H9 (cell line): ENCODE measurements around the gene GTF2H3. TPM values are rescaled to one million over a fixed set of nuclear protein-coding genes. Genes with fewer than 3 reads are reported as not detected.

ENCODE experiments used
- DNase-seq: peaks from one replicate; pipeline ENCODE4 v3.0.0-alpha.2; 2017
- H2AFZ ChIP-seq: one replicate; pipeline ENCODE4 v1.6.1; 2013; ENCODE audit warnings: mild to moderate bottlenecking, low read length, control low read depth, moderate library complexity
- H2AK5ac ChIP-seq: 2 replicates; pipeline ENCODE4 v1.6.1; 2013; ENCODE audit warnings: low read length, control low read depth, mixed read lengths; ENCODE audit not compliant: insufficient read length
- H2BK120ac ChIP-seq: one replicate; pipeline ENCODE4 v1.6.1; 2013; ENCODE audit warnings: low read depth, mild to moderate bottlenecking, low read length, control low read depth, inconsistent platforms; ENCODE audit not compliant: poor library complexity, severe bottlenecking
- H2BK12ac ChIP-seq: 2 replicates; pipeline ENCODE4 v1.6.1; 2013; ENCODE audit warnings: low read length, control low read depth, mixed read lengths, low read depth; ENCODE audit not compliant: insufficient read length
- H2BK15ac ChIP-seq: 2 replicates; pipeline ENCODE4 v1.6.1; 2013; ENCODE audit warnings: low read depth, low read length, control low read depth
- H2BK20ac ChIP-seq: one replicate; pipeline ENCODE4 v1.6.1; 2013; ENCODE audit warnings: low read depth, mild to moderate bottlenecking, low read length, control low read depth, inconsistent platforms; ENCODE audit not compliant: poor library complexity, severe bottlenecking
- H2BK5ac ChIP-seq: 2 replicates; pipeline ENCODE4 v1.6.1; 2013; ENCODE audit warnings: low read length, control low read depth, mixed read lengths; ENCODE audit not compliant: insufficient read length
- H3K14ac ChIP-seq: 2 replicates; pipeline ENCODE4 v1.6.1; 2013; ENCODE audit warnings: low read length, control low read depth; ENCODE audit not compliant: insufficient read depth
- H3K18ac ChIP-seq: 2 replicates; pipeline ENCODE4 v1.6.1; 2013; ENCODE audit warnings: low read depth, mild to moderate bottlenecking, mixed read lengths, low read length, control low read depth; ENCODE audit not compliant: insufficient read length
- H3K23ac ChIP-seq: 2 replicates; pipeline ENCODE4 v1.6.1; 2013; ENCODE audit warnings: low read length, control low read depth, mixed read lengths, low read depth; ENCODE audit not compliant: insufficient read length
- H3K23me2 ChIP-seq: 2 replicates; pipeline ENCODE4 v1.6.1; 2013; ENCODE audit warnings: low read depth, mild to moderate bottlenecking, mixed read lengths, low read length, control low read depth; ENCODE audit not compliant: insufficient read length, poor library complexity, severe bottlenecking
- H3K27ac ChIP-seq: 2 replicates; pipeline ENCODE4 v1.5.1; 2013; ENCODE audit warnings: low read length, control low read depth, mixed read lengths, low read depth; ENCODE audit not compliant: insufficient read length
- H3K27me3 ChIP-seq: 2 replicates; pipeline ENCODE4 v1.6.1; 2013; ENCODE audit warnings: low read length, control low read depth, inconsistent platforms; ENCODE audit not compliant: insufficient read depth
- H3K4ac ChIP-seq: 2 replicates; pipeline ENCODE4 v1.6.1; 2013; ENCODE audit warnings: low read depth, mild to moderate bottlenecking, control low read depth, inconsistent platforms, low read length, moderate library complexity
- H3K4me1 ChIP-seq: 2 replicates; pipeline ENCODE4 v1.6.1; 2013; ENCODE audit warnings: low read length, control low read depth, inconsistent platforms; ENCODE audit not compliant: insufficient read depth
- H3K4me2 ChIP-seq: 2 replicates; pipeline ENCODE4 v1.6.1; 2013; ENCODE audit warnings: low read length, control low read depth, mixed read lengths; ENCODE audit not compliant: insufficient read length, insufficient read depth
- H3K56ac ChIP-seq: 2 replicates; pipeline ENCODE4 v1.6.1; 2013; ENCODE audit warnings: low read depth, mild to moderate bottlenecking, mixed read lengths, low read length, control low read depth; ENCODE audit not compliant: insufficient read length
- H3K79me1 ChIP-seq: 2 replicates; pipeline ENCODE4 v1.6.1; 2013; ENCODE audit warnings: low read depth, mild to moderate bottlenecking, moderate library complexity, low read length, control low read depth, inconsistent platforms; ENCODE audit not compliant: insufficient read depth, poor library complexity, severe bottlenecking
- H3K79me2 ChIP-seq: 2 replicates; pipeline ENCODE4 v1.6.1; 2013; ENCODE audit warnings: low read length, control low read depth, inconsistent platforms; ENCODE audit not compliant: insufficient read depth
- H3K9ac ChIP-seq: 2 replicates; pipeline ENCODE4 v1.6.1; 2013; ENCODE audit warnings: low read length, control low read depth, mixed read lengths; ENCODE audit not compliant: insufficient read length; ENCODE audit errors: extremely low read depth
- H3K9me3 ChIP-seq: one replicate; pipeline ENCODE4 v1.6.1; 2013; ENCODE audit warnings: low read depth, low read length, inconsistent platforms; ENCODE audit not compliant: control insufficient read depth
- H3T11ph ChIP-seq: one replicate; pipeline ENCODE4 v1.6.1; 2013; ENCODE audit warnings: mild to moderate bottlenecking, low read length, control low read depth, inconsistent platforms
- H4K20me1 ChIP-seq: one replicate; pipeline ENCODE4 v1.6.1; 2013; ENCODE audit not compliant: control insufficient read depth, insufficient read length, insufficient read depth
- H4K5ac ChIP-seq: 2 replicates; pipeline ENCODE4 v1.6.1; 2013; ENCODE audit warnings: low read depth, mild to moderate bottlenecking, mixed read lengths, low read length, control low read depth; ENCODE audit not compliant: insufficient read length
- H4K8ac ChIP-seq: replicated peaks from 2 replicates; pipeline ENCODE4 v1.6.1; 2013; ENCODE audit warnings: low read length, control low read depth, mixed read lengths, low read depth; ENCODE audit not compliant: insufficient read length
- H4K91ac ChIP-seq: 2 replicates; pipeline ENCODE4 v1.6.1; 2013; ENCODE audit warnings: low read depth, mild to moderate bottlenecking, moderate library complexity, mixed read lengths, low read length, control low read depth; ENCODE audit not compliant: insufficient read length
- H3K27ac Mint-ChIP-seq, 3 experiments: 2 replicates in 2 of 3; 3 replicates in 1 of 3; pipeline ENCODE4 v1.8.0; 2020 to 2021; ENCODE audit warnings: mixed read lengths in 3 of 3, mild to moderate bottlenecking in 1 of 3, moderate library complexity in 1 of 3
- H3K27me3 Mint-ChIP-seq: 2 replicates; pipeline ENCODE4 v1.8.0; 2021; ENCODE audit warnings: low read depth, mild to moderate bottlenecking, moderate library complexity, mixed read lengths
- H3K36me3 Mint-ChIP-seq, 3 experiments: 2 replicates in 2 of 3; 3 replicates in 1 of 3; pipeline ENCODE4 v1.8.0; 2020 to 2021; ENCODE audit warnings: low read depth in 3 of 3, mixed read lengths in 3 of 3; ENCODE audit not compliant: insufficient read depth in 1 of 3
- H3K4me1 Mint-ChIP-seq, 2 experiments: 2 replicates each; pipeline ENCODE4 v1.8.0; 2020; ENCODE audit warnings: mixed read lengths in 2 of 2
- H3K4me3 Mint-ChIP-seq, 2 experiments: 2 replicates in 1 of 2; 3 replicates in 1 of 2; pipeline ENCODE4 v1.8.0; 2020 to 2021; ENCODE audit warnings: mild to moderate bottlenecking in 2 of 2, mixed read lengths in 2 of 2, moderate library complexity in 1 of 2
- H3K9me3 Mint-ChIP-seq, 2 experiments: 2 replicates in 1 of 2; 3 replicates in 1 of 2; pipeline ENCODE4 v1.8.0; 2020; ENCODE audit warnings: mild to moderate bottlenecking in 2 of 2, mixed read lengths in 2 of 2, moderate library complexity in 1 of 2
- CTCF ChIP-seq: fragments of 200-600 bp; sonication (generic); conservative IDR thresholded peaks from 3 replicates; pipeline ENCODE4 v1.8.0; 2021; ENCODE audit warnings: antibody characterized with exemption, mild to moderate bottlenecking
- WGBS: extraction: QIAGEN DNeasy Blood & Tissue Kit; methylation state at CpG from one replicate; pipeline ENCODE4 v1.1.7; 2013; ENCODE audit warnings: missing lambda C conversion rate, low lambda C conversion rate, mixed read lengths; ENCODE audit not compliant: insufficient read length; ENCODE audit errors: extremely low coverage; 5-methylcytosine and 5-hydroxymethylcytosine counted together
- total RNA-seq: library from RNA; stranded (reverse); gene quantifications from 2 replicates; pipeline ENCODE4 v1.2.1, GENCODE V29; 2021

GTF2H3 gene
- total RNA-seq, 1 experiment from 2014 or later: 39.2 TPM

- Mint-ChIP-seq H3K27me3 (no peaks in the 10 kb centered on the region), H3K36me3 (peaks cover 17 to 63% (median 50%) of the 10 kb centered on the region in 3 experiments; a peak in 6 of 7 replicates), H3K9me3 (no peaks in the 10 kb centered on the region), H3K4me1 (no peaks in the 10 kb centered on the region), H3K27ac (peak overlapping the region in 1 of 3 experiments; percentile 33; a peak in 1 of 7 replicates), H3K4me3 (no peak overlapping the region)
- no peak overlapping the region for H3K23ac ChIP-seq
- no peaks in the 10 kb centered on the region for H3K9me3 ChIP-seq
- H3K56ac ChIP-seq: no peak overlapping the region
- no peak overlapping the region for H3K14ac ChIP-seq
- H4K8ac ChIP-seq: no peak overlapping the region
- DNase-seq: no peak
- H3K23me2 ChIP-seq: no peaks in the 10 kb centered on the region
- no peak for TF ChIP-seq CTCF
- H3K27ac ChIP-seq: no peak overlapping the region
- H3K18ac ChIP-seq: no peak overlapping the region
- H3K79me1 ChIP-seq: no peaks in the 10 kb centered on the region
- H2BK12ac ChIP-seq: no peak overlapping the region
- no peaks in the 10 kb centered on the region for H4K20me1 ChIP-seq
- no peak overlapping the region for H2BK120ac ChIP-seq
- H3K4me2 ChIP-seq: no peak overlapping the region
- no peak overlapping the region for H3K9ac ChIP-seq
- H4K91ac ChIP-seq: no peak overlapping the region
- H3K27me3 ChIP-seq: no peaks in the 10 kb centered on the region
- no CpG with 5 or more reads among the region's 4 CpGs for WGBS
- no peak overlapping the region for H2BK15ac ChIP-seq
- no peak overlapping the region for H2BK20ac ChIP-seq
- H2BK5ac ChIP-seq: no peak overlapping the region
- H4K5ac ChIP-seq: no peak overlapping the region
- H3K4me1 ChIP-seq: no peaks in the 10 kb centered on the region
- no peaks in the 10 kb centered on the region for H3K79me2 ChIP-seq
- H3T11ph ChIP-seq: no peak overlapping the region
- no peak overlapping the region for H3K4ac ChIP-seq
- no peak overlapping the region for H2AFZ ChIP-seq
- no peak overlapping the region for H2AK5ac ChIP-seq
These were observed 22.8 kb downstream of the GTF2H3 start for GRCh38 chr12:123656392-123656791.
